Stimulated activated CD4-positive, alpha-beta T cell treated with anti-CD3 and anti-CD28 coated beads, Interleukin-2, amount 100 ng/mL, for 4 hours (primary cell): ENCODE data around the gene RFX3.

ENCODE experiments used
- DNase-seq: peaks from one replicate; pipeline ENCODE4 v3.0.0-alpha.2; 2020; ENCODE audit warnings: low read depth

The RFX3 gene

DNA sequence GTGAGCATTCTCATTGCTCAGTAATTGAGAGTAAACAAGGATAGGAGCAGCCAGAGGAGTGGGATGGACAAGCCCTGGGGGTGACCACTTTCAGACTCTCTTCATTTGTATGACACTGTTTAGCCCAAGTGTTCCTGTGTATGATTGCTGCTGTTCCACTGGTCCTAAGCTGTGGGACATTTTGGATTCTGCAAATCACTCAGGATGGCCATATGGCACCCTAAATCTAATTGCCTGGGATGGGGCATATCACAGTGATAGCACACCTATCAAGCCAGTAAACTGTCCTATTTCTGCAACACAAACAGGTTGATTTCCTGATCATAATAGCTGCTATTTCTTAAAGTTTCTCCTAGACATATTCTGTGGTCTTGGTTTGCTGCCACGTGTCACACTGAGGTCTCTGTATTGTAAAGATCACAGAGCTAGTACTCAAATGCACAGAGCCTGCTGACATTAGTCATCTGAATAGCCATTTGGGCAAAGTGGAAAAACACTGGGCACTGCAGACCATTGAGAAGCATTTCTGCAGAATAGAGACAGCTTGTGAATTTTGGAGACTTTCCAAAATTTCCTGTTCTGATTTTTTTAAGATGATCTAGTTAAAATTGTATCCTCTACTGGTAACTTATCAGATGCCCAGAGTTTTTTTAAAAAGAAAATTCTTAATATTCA, 320.2 kb downstream of the RFX3 start:
- no peak for DNase-seq

DNA sequence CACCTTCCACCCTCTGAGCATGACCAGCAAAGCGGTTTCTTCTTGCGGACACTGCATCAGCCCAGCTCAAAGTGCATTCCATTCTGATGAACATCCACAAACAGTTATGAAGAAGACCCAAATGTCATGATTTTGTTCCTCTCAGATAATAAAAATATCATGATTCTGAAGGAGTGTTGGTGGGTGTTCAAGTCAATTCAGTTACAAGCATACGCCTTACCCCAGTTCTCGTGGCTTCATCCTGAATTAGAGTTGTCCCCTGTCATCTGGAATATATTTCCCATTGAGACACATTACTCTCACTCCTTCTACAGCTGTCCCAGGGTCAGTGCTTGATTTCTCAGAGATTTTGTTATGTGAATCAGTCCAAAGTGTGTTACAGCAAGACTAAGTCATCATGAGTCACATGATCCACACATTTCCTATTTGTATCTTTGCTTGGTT, 325.4 kb downstream of the RFX3 start:
- no peak for DNase-seq

DNA sequence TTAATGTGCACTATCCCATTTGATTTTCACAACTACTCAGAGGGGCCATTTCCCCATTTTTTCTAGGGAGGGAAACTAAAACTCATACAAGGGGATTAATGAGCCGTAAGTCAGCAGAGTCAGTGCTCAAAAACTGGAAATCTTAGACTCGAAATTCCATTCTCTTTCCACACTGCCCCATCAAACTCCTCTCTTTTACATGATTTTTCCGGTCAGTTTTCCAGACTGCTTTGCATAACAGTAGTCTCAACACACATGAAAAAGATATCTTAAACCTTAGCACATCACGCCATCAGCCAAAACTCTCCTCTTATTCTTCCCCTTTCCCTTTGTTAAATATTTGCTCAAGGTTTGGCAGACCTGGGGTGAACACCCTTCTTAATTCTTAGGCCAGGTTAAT, 332.0 kb downstream of the RFX3 start:
- no peak for DNase-seq

DNA sequence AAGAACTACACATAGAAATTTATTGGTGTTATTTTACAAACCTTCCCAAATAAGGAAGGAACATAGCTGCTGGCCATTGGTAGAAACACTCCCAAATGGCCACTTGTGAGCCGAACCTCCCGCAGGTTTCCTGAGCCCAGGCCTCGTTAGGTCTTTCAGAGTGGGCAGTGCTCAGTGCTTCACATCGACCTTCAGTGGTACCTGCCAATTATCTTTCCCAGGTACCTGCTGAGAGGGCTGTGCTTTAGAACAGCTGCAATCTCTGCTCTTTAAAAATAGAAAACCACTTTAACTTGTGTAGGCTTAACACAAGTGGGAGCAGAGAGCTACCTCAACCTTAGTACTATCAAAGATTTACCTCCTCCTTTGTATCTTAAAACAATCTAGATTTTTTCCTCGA, 334.1 kb downstream of the RFX3 start:
- DNase-seq: no peak

DNA sequence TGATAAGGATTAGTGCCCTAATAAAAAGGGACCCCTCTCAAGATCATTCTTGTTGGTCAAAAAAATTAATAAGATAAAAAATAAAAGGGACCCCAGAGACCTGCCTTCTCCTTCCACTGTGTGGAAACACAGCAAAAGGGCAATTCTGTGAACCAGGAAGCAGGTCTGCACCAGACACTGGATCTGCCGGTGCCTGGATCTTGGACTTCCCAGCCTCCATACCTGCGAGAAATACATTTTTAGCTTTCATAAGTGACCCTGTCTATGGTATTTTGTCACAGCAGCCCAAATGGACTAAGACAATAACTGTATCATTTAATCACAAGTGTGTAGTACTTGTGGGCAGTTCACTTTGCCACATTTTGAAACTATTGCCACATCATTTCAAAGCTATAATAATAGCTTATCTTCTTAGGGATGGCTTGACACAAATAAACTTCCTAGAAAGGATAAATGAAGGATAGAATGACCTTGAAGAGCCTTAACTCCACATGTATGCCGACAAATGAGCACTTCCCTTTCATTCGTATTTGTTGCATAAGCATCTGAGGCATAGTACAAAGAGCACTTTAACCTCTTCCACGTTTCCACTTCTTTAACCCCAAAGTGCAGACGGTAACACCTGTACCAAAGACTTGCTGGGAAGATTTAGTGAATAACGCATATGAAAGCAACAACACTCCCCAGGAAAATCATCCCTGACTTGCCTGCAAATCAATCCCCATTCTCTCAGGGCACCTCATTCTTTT, 336.5 kb downstream of the RFX3 start:
- DNase-seq: no peak

DNA sequence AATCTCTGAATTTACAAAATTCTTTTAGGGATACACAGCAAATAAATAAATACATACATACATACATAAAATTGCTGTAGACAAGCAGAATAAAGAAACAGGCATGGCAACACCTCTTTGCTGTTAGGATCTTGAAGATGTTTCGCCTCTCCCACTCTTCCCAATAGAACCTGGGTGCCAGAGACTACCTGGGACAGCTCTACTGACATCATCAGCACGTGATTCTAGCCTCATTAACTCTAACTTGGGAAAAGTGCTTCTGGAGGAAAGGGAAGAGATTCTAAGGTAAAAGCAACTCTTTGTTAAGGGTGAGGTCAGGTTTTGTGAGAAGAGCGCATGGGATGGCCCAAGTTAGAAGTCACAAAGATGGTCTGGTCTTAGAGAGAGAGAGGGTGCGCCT, 339.1 kb downstream of the RFX3 start:
- no peak for DNase-seq

DNA sequence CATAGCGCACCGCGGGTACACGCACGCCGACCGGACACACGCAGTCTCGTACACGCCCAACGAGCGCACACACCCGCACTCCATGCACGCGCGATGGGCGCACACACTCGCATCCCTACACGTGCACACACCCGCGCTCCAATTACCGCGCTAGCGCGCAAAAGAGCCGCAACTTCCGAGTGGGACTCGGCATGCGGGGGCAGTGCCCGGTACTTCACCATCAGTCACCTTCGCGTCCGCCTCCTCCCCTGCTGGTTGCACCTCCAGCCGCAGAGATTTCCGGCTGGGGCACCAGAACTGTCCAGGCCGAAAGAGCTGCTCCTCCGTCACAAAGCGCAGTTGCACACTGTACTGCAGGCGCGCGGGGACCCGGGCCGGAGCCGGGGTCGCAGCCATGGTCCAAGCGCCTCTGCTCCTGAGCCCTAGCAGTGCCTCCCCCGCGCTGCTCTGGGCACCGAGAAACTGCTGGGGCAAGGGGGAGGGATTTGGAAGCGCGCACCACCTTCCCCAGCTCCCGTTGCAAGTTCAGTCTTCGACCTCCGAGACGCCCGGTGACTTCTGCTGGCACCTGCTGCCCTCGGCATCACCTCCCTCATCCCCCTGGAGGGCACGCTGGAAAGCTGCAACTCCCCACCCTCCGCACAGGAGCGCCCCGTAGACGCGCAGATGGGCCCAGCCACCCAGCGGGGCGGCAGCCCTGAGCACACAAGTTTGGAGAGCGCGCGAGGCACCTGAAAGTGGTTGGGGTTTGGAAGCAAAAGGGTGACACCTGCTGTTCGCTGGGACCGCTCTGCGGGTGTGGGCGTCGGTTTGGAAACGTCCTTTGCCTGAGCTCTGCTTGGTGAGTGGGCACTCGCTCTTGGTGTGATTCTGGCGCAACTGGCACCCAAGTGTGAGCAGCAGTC, 344.5 kb downstream of the RFX3 start:
- no peak for DNase-seq

DNA sequence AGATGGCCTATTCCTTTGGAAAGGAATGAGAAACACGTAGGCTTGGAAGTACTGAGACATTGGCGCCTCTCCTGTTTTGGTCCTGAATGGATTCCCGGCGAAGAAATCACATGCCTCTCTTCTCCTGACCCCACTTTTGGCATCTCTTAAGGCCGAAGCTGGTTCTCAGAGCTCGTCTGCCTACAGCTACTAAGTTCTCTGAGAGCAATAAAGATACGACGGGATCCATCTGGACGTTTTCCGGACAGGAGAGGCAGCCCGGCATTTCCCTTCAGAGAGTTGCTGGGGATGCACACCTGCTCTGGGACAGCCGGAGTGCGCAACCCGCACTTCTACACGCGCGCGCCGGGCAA, 345.1 kb downstream of the RFX3 start:
- no peak for DNase-seq

DNA sequence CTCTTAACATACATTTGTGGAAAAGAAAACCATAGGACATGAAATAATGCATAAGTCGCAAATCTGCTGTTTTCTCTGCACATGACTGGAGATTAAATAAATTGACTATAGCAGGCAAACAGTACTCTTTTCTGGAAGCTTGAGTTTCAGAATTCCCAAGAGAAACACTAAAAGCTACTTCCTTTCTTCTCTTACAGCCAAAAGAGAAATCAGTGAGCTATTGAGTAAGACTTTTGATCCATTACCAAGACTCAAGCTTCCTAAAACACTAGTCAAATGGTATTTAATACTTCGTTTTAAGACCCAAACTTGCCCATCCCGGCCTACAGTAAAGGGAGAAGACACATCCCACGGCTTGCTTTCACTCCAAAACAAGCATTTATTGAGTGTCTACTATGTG, 346.1 kb downstream of the RFX3 start:
- no peak for DNase-seq

DNA sequence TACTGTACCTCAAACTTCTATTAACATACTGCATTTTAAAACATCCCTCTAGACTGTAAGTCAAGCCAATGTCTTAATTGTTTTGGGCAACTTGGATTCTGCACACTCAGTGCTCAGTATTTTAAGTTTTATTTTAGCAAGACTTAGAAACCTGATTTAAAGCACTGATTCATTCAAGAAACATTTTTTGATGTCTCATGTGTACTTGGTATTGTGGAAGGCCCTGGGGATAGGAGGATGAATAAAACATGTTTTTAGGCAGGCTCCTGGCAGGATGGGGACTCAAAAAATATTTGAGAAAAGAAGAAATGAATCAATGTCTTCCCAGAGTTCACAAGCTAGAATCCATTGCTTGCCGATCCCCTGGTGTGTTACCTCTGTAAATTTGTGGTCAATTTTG, 347.9 kb downstream of the RFX3 start:
- no peak for DNase-seq

DNA sequence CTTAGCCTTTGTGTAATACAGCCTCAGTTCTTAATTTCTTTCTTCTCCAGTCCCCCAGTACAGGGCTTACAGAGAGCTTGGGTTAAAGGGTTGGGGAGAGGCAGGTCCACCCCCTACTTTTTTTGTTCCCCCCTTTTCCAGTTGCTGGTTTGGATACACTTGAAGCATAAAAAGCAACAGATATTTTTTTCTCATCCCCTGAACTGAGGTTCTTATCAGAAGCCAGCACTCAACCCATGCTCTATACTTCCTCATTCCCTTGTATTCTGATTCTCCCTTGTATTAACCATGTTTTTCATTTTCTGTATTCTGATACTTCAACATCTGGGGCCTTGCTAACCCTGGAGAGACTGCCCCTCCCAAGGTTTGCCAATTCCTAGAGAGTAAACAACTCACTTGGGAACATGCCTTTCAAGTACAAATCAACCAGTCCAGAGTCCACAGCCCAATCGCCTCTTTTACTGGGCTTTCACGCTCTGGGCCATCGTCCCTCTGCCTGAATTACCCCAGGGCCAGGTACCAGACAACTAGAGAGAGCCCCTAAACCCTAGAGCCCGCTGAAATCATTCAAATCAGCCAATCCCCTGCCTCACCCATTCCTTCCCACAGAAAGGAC, 348.5 kb downstream of the RFX3 start:
- DNase-seq: no peak

DNA sequence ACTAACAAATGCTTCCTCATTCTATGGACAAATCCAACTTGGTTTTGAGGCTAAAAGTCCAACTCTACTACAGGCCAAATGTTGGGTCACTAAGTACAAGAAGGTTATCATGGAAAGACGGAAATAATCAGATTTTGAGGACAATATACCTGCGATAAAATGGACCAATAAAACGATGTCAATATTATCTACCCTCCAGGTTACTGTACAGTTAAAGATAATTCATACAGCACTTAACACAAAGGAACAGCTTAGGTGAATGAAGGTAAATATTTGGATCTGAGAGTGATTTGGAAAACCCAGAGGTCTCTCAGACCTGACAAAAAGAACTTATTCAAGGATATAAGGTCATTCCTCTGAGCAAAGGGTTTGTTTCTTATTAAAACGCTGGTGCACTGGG, 352.4 kb downstream of the RFX3 start:
- DNase-seq: no peak

DNA sequence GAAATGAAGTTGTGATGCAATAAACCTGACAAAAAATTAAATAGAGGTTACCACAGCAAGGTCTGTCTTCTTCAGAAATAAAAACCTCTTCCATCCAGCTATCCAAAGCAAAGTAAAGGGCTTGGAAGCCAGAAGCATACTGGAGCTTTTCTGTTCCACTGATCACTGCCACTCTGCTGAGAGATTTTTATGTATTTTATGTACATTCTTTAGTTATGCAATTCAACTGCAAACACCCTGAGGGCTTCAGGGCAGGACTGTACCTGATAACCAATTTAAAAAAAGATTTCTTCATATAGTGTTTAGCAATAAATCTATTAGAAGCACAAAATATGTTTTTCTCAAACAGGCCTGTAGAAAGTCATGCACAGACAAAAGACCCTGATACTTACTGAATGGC, 355.0 kb downstream of the RFX3 start:
- no peak for DNase-seq
